Measurements from ENCODE around the gene USP46. TPM values are rescaled to one million over a fixed set of nuclear protein-coding genes. Genes with fewer than 3 reads are reported as not detected.

Gene USP46
- total and polyA plus RNA-seq, 2 experiments from 2014 or later, result 17.8 to 34.0 TPM

- 93% methylated on average over 3 of the region's 3 CpGs for WGBS (ENCODE audit: low lambda C conversion rate, missing lambda C conversion rate)
- H3K27ac ChIP-seq, result no peak overlapping the region
- H3K4me2 ChIP-seq, result no peak overlapping the region
Measured at GRCh38 chr4:52687696-52688095, 28.6 kb upstream of the USP46 start.

GRCh38 chr4:52685316-52685715 lies 26.2 kb upstream of the USP46 start:
- Histone ChIP-seq H3K4me1 (ENCODE audit: insufficient read depth) (no peaks in the 10 kb centered on the region), H4K20me1 (ENCODE audit: insufficient read depth, poor library complexity, severe bottlenecking) (no peaks in the 10 kb centered on the region), H3K4me3 (no peak overlapping the region), H3K36me3 (replicated peaks; ENCODE audit: insufficient read depth, low read depth) (no peaks in the 10 kb centered on the region), H3K27me3 (no peaks in the 10 kb centered on the region), H3K4me2 (no peak overlapping the region), H2AFZ (no peak overlapping the region), H3K9me2 (replicated peaks; ENCODE audit: insufficient read depth) (no peaks in the 10 kb centered on the region), H3K79me2 (no peaks in the 10 kb centered on the region), H3K27ac (no peak overlapping the region), H3K9me3 (ENCODE audit: low read depth) (no peaks in the 10 kb centered on the region)
- DNase-seq (ENCODE audit: low spot score), result no peak
- WGBS (ENCODE audit: low lambda C conversion rate, missing lambda C conversion rate), result 97% methylated on average over 6 of the region's 6 CpGs
- TF ChIP-seq EZH2 (IDR thresholded peaks at IDR 0.05; ENCODE audit: borderline replicate concordance), result no peak
- TF ChIP-seq, protein P1, sequence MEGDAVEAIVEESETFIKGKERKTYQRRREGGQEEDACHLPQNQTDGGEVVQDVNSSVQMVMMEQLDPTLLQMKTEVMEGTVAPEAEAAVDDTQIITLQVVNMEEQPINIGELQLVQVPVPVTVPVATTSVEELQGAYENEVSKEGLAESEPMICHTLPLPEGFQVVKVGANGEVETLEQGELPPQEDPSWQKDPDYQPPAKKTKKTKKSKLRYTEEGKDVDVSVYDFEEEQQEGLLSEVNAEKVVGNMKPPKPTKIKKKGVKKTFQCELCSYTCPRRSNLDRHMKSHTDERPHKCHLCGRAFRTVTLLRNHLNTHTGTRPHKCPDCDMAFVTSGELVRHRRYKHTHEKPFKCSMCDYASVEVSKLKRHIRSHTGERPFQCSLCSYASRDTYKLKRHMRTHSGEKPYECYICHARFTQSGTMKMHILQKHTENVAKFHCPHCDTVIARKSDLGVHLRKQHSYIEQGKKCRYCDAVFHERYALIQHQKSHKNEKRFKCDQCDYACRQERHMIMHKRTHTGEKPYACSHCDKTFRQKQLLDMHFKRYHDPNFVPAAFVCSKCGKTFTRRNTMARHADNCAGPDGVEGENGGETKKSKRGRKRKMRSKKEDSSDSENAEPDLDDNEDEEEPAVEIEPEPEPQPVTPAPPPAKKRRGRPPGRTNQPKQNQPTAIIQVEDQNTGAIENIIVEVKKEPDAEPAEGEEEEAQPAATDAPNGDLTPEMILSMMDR (IDR thresholded peaks at IDR 0.05; ENCODE audit: poor library complexity), result no peak
- TF ChIP-seq EZH2phosphoT487 (IDR thresholded peaks at IDR 0.05; ENCODE audit: low read depth, severe bottlenecking, unreplicated experiment), result no peak

More at GRCh38 chr4:52687696-52688095, 28.6 kb upstream of the USP46 start:
- Histone ChIP-seq H4K20me1 (ENCODE audit: insufficient read depth, poor library complexity, severe bottlenecking) (no peaks in the 10 kb centered on the region), H3K79me2 (no peaks in the 10 kb centered on the region), H2AFZ (no peak overlapping the region), H3K9me2 (replicated peaks; ENCODE audit: insufficient read depth) (no peaks in the 10 kb centered on the region), H3K4me1 (ENCODE audit: insufficient read depth) (no peaks in the 10 kb centered on the region), H3K4me3 (no peak overlapping the region), H3K9me3 (ENCODE audit: low read depth) (no peaks in the 10 kb centered on the region), H3K27me3 (no peaks in the 10 kb centered on the region), H3K36me3 (replicated peaks; ENCODE audit: insufficient read depth, low read depth) (no peaks in the 10 kb centered on the region)
- TF ChIP-seq EZH2phosphoT487 (IDR thresholded peaks at IDR 0.05; ENCODE audit: low read depth, severe bottlenecking, unreplicated experiment), result no peak
- TF ChIP-seq, protein P1 (IDR thresholded peaks at IDR 0.05; ENCODE audit: poor library complexity), result no peak
- no peak for TF ChIP-seq EZH2 (IDR thresholded peaks at IDR 0.05; ENCODE audit: borderline replicate concordance)
- DNase-seq (ENCODE audit: low spot score), result no peak

DNA sequence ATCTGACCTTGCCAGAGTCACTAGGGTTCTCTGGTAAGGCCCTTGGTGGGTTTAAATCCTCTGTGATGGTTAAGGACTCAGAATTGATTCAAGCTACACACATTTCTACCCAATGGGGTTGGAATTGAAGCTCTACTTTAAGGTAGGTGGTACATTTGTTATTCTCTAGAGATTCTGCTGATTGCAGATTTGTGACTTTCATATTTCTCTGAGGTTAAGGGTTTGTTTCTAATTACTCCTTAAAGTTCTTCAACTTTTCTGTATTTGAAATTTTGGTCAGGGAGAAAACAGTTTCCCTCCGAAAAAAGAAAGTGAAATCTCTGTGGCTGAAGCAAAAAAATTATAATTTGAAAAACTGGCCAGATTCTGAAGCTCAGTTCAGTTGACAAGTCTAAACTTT lies 25.8 kb upstream of the USP46 start:
- Histone ChIP-seq H3K9me2 (replicated peaks; ENCODE audit: insufficient read depth) (no peaks in the 10 kb centered on the region), H3K27me3 (no peaks in the 10 kb centered on the region), H3K36me3 (replicated peaks; ENCODE audit: insufficient read depth, low read depth) (no peaks in the 10 kb centered on the region), H3K27ac (no peak overlapping the region), H3K79me2 (no peaks in the 10 kb centered on the region), H2AFZ (no peak overlapping the region), H4K20me1 (ENCODE audit: insufficient read depth, poor library complexity, severe bottlenecking) (no peaks in the 10 kb centered on the region), H3K4me2 (no peak overlapping the region), H3K4me1 (ENCODE audit: insufficient read depth) (no peaks in the 10 kb centered on the region), H3K4me3 (no peak overlapping the region), H3K9me3 (ENCODE audit: low read depth) (no peaks in the 10 kb centered on the region)
- DNase-seq (ENCODE audit: low spot score), result no peak
- TF ChIP-seq, protein P1 (IDR thresholded peaks at IDR 0.05; ENCODE audit: poor library complexity), result no peak
- TF ChIP-seq EZH2 (IDR thresholded peaks at IDR 0.05; ENCODE audit: borderline replicate concordance) (no peak), EZH2phosphoT487 (IDR thresholded peaks at IDR 0.05; ENCODE audit: low read depth, severe bottlenecking, unreplicated experiment) (no peak)
- 91% methylated on average over 1 of the region's 1 CpG for WGBS (ENCODE audit: low lambda C conversion rate, missing lambda C conversion rate)

DNA sequence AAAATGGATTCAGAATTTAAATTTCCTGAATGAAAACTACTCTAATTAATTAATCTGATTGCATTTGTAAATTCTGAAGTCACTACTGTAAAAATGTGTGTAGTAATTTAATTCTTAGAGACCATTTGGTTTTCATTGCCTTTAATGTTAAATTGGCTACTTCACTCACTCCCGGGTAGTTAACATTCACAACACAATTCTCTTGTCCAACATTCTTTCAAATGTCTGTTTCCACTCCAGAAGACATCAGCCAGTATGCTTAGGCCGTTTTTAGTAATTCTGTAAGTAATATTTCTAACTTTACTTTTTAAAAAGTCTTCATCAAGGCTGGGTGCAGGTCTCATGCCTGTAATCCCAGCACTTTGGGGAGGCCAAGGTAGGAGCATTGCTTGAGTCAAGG lies 21.3 kb upstream of the USP46 start:
- H4K20me1 ChIP-seq (ENCODE audit: insufficient read depth, poor library complexity, severe bottlenecking), result no peaks in the 10 kb centered on the region
- no peaks in the 10 kb centered on the region for H3K9me2 ChIP-seq (replicated peaks; ENCODE audit: insufficient read depth)
- no peaks in the 10 kb centered on the region for H3K9me3 ChIP-seq (ENCODE audit: low read depth)
- H2AFZ ChIP-seq, result no peak overlapping the region
- H3K36me3 ChIP-seq (replicated peaks; ENCODE audit: insufficient read depth, low read depth), result no peaks in the 10 kb centered on the region
- H3K4me3 ChIP-seq, result no peak overlapping the region
- no peak overlapping the region for H3K27ac ChIP-seq
- no peak for TF ChIP-seq EZH2phosphoT487 (IDR thresholded peaks at IDR 0.05; ENCODE audit: low read depth, severe bottlenecking, unreplicated experiment)
- TF ChIP-seq, protein P1 (IDR thresholded peaks at IDR 0.05; ENCODE audit: poor library complexity), result no peak
- no peak for TF ChIP-seq EZH2 (IDR thresholded peaks at IDR 0.05; ENCODE audit: borderline replicate concordance)
- no peak overlapping the region for H3K4me2 ChIP-seq
- H3K79me2 ChIP-seq, result no peaks in the 10 kb centered on the region
- no peak for DNase-seq (ENCODE audit: low spot score)
- no peaks in the 10 kb centered on the region for H3K4me1 ChIP-seq (ENCODE audit: insufficient read depth)
- 74% methylated on average over 2 of the region's 2 CpGs for WGBS (ENCODE audit: low lambda C conversion rate, missing lambda C conversion rate)
- no peaks in the 10 kb centered on the region for H3K27me3 ChIP-seq

All from hepatocyte (in vitro differentiated cells).